Parathyroid adenoma (tissue), 2 donors: ENCODE data around the gene PLEKHO2.

ENCODE experiments used
- H2AFZ ChIP-seq: fragments of 300-600 bp; sonication (generic); one replicate; pipeline ENCODE4 v1.7.0; 2017; ENCODE audit warnings: antibody characterized with exemption, mild to moderate bottlenecking
- H3K27ac ChIP-seq: fragments of 300-600 bp; sonication (generic); one replicate; pipeline ENCODE4 v1.7.0; 2017
- H3K27me3 ChIP-seq: fragments of 300-600 bp; sonication (generic); one replicate; pipeline ENCODE4 v1.7.0; 2017; ENCODE audit warnings: low read length; ENCODE audit not compliant: control insufficient read depth, insufficient read depth
- H3K36me3 ChIP-seq: fragments of 300-600 bp; sonication (generic); one replicate; pipeline ENCODE4 v1.7.0; 2017; ENCODE audit warnings: low read length; ENCODE audit not compliant: control insufficient read depth, insufficient read depth
- H3K4me1 ChIP-seq: fragments of 300-600 bp; sonication (generic); one replicate; pipeline ENCODE4 v1.7.0; 2017; ENCODE audit warnings: control low read depth
- H3K4me2 ChIP-seq: fragments of 300-600 bp; sonication (generic); one replicate; pipeline ENCODE4 v1.7.0; 2017; ENCODE audit warnings: low read length
- H3K4me3 ChIP-seq: fragments of 300-600 bp; sonication (generic); one replicate; pipeline ENCODE4 v1.7.0; 2017; ENCODE audit warnings: low read depth, low read length
- H3K79me2 ChIP-seq: fragments of 300-600 bp; sonication (generic); one replicate; pipeline ENCODE4 v1.7.0; 2017; ENCODE audit warnings: control low read depth
- H3K9ac ChIP-seq: fragments of 300-600 bp; sonication (generic); one replicate; pipeline ENCODE4 v1.7.0; 2017; ENCODE audit warnings: mild to moderate bottlenecking
- H3K9me3 ChIP-seq: fragments of 300-600 bp; sonication (generic); one replicate; pipeline ENCODE4 v1.7.0; 2017; ENCODE audit warnings: low read length; ENCODE audit not compliant: control insufficient read depth
- CTCF ChIP-seq: fragments of 300-600 bp; sonication (generic); IDR thresholded peaks from one replicate; pipeline ENCODE4 v1.7.0; 2017; ENCODE audit warnings: antibody characterized with exemption, mild to moderate bottlenecking
- donor health status: primary hyperparathyroidism.

Gene PLEKHO2

GRCh38 chr15:64897345-64897985 lies 55.8 kb downstream of the PLEKHO2 start:
- H3K36me3 ChIP-seq, result no peaks in the 10 kb centered on the region
- H3K27me3 ChIP-seq, result no peaks in the 10 kb centered on the region
- H3K27ac ChIP-seq, result peak overlapping the region; percentile 19
- no peak for TF ChIP-seq CTCF
- H3K9ac ChIP-seq, result no peak overlapping the region
- H3K4me2 ChIP-seq, result no peak overlapping the region
- H3K4me3 ChIP-seq, result no peak overlapping the region
- no peaks in the 10 kb centered on the region for H3K79me2 ChIP-seq
- H2AFZ ChIP-seq, result peak overlapping the region; percentile 5
- no peaks in the 10 kb centered on the region for H3K9me3 ChIP-seq
- H3K4me1 ChIP-seq, result peaks cover 2% of the 10 kb centered on the region

- H3K4me2 ChIP-seq, result no peak overlapping the region
- no peak for TF ChIP-seq CTCF
- no peak overlapping the region for H3K4me3 ChIP-seq
- H3K36me3 ChIP-seq, result no peaks in the 10 kb centered on the region
- no peak overlapping the region for H2AFZ ChIP-seq
- H3K79me2 ChIP-seq, result no peaks in the 10 kb centered on the region
- H3K9me3 ChIP-seq, result no peaks in the 10 kb centered on the region
- H3K27me3 ChIP-seq, result no peaks in the 10 kb centered on the region
- peaks cover 2% of the 10 kb centered on the region for H3K4me1 ChIP-seq
- H3K9ac ChIP-seq, result no peak overlapping the region
- no peak overlapping the region for H3K27ac ChIP-seq
Observed at GRCh38 chr15:64898406-64898805, 56.7 kb downstream of the PLEKHO2 start.

GRCh38 chr15:64901141-64901540 lies 59.4 kb downstream of the PLEKHO2 start:
- Histone ChIP-seq H3K4me3 (no peak overlapping the region), H3K4me1 (peaks cover 2% of the 10 kb centered on the region), H3K27me3 (no peaks in the 10 kb centered on the region), H3K36me3 (no peaks in the 10 kb centered on the region), H3K27ac (no peak overlapping the region), H3K9ac (no peak overlapping the region), H3K79me2 (no peaks in the 10 kb centered on the region), H3K4me2 (no peak overlapping the region), H2AFZ (no peak overlapping the region), H3K9me3 (no peaks in the 10 kb centered on the region)
- TF ChIP-seq CTCF, result no peak

GRCh38 chr15:64901914-64902313 lies 60.2 kb downstream of the PLEKHO2 start:
- Histone ChIP-seq H3K4me3 (no peak overlapping the region), H3K4me1 (peaks cover 2% of the 10 kb centered on the region), H2AFZ (no peak overlapping the region), H3K9ac (no peak overlapping the region), H3K79me2 (no peaks in the 10 kb centered on the region), H3K27me3 (no peaks in the 10 kb centered on the region), H3K36me3 (no peaks in the 10 kb centered on the region), H3K9me3 (no peaks in the 10 kb centered on the region), H3K4me2 (no peak overlapping the region), H3K27ac (no peak overlapping the region)
- TF ChIP-seq CTCF, result no peak

- Histone ChIP-seq H3K4me2 (no peak overlapping the region), H3K27ac (no peak overlapping the region), H2AFZ (no peak overlapping the region), H3K27me3 (no peaks in the 10 kb centered on the region), H3K36me3 (no peaks in the 10 kb centered on the region), H3K4me1 (no peaks in the 10 kb centered on the region), H3K79me2 (no peaks in the 10 kb centered on the region), H3K9ac (no peak overlapping the region), H3K4me3 (no peak overlapping the region), H3K9me3 (no peaks in the 10 kb centered on the region)
- TF ChIP-seq CTCF, result no peak
Observed at GRCh38 chr15:64902863-64903262, 61.1 kb downstream of the PLEKHO2 start.
